Stomach smooth muscle (tissue), 2 donors: ENCODE data around the gene PRELP.

Source experiments
- H3K27ac ChIP-seq: one replicate; pipeline ENCODE4 v1.7.0; 2013; ENCODE audit warnings: mild to moderate bottlenecking, low read length, inconsistent platforms
- H3K27me3 ChIP-seq, 2 donors: one replicate each; pipeline ENCODE4 v1.7.0; 2013; ENCODE audit warnings: low read length in 2 of 2; ENCODE audit not compliant: insufficient read depth in 2 of 2, control insufficient read depth in 1 of 2
- H3K36me3 ChIP-seq, 2 donors: one replicate each; pipeline ENCODE4 v1.7.0; 2013; ENCODE audit warnings: low read length in 2 of 2; ENCODE audit not compliant: control insufficient read depth in 2 of 2, insufficient read depth in 2 of 2
- H3K4me1 ChIP-seq: one replicate; pipeline ENCODE4 v1.7.0; 2013; ENCODE audit warnings: low read length; ENCODE audit not compliant: control insufficient read depth, insufficient read depth
- H3K4me3 ChIP-seq, 2 donors: one replicate each; pipeline ENCODE4 v1.7.0; 2013; ENCODE audit warnings: low read length in 2 of 2
- H3K9ac ChIP-seq, 2 donors: one replicate each; pipeline ENCODE4 v1.7.0; 2013; ENCODE audit warnings: low read length in 2 of 2, mild to moderate bottlenecking in 1 of 2
- H3K9me3 ChIP-seq, 2 donors: one replicate each; pipeline ENCODE4 v1.7.0; 2013; ENCODE audit warnings: low read length in 2 of 2; ENCODE audit not compliant: control insufficient read depth in 2 of 2
- donor health status: healthy.
- donor health status: Pancreatic carcinoma.

Gene PRELP

GRCh38 chr1:203521812-203522211, 46.2 kb downstream of the PRELP start:
- H3K27me3 ChIP-seq: no peaks in the 10 kb centered on the region
- H3K27ac ChIP-seq: peak overlapping the region; percentile 31
- no peaks in the 10 kb centered on the region for H3K9me3 ChIP-seq
- no peak overlapping the region for H3K9ac ChIP-seq
- peaks cover 62% of the 10 kb centered on the region for H3K4me1 ChIP-seq
- no peaks in the 10 kb centered on the region for H3K36me3 ChIP-seq
- peak overlapping the region in 1 of 2 donors; percentile 22 for H3K4me3 ChIP-seq

- Histone ChIP-seq H3K27me3 (no peaks in the 10 kb centered on the region), H3K4me3 (peak overlapping the region in 1 of 2 donors; percentile 29), H3K27ac (peak overlapping the region; percentile 31), H3K36me3 (no peaks in the 10 kb centered on the region), H3K9ac (no peak overlapping the region), H3K9me3 (no peaks in the 10 kb centered on the region), H3K4me1 (peaks cover 62% of the 10 kb centered on the region)
Measured at GRCh38 chr1:203522237-203522636, 46.6 kb downstream of the PRELP start.

GRCh38 chr1:203523667-203524066, 48.1 kb downstream of the PRELP start:
- Histone ChIP-seq H3K36me3 (no peaks in the 10 kb centered on the region), H3K27ac (peak overlapping the region; percentile 55), H3K4me1 (peaks cover 62% of the 10 kb centered on the region), H3K27me3 (no peaks in the 10 kb centered on the region), H3K9me3 (no peaks in the 10 kb centered on the region), H3K9ac (no peak overlapping the region), H3K4me3 (no peak overlapping the region)

GRCh38 chr1:203524152-203524551, 48.5 kb downstream of the PRELP start:
- no peaks in the 10 kb centered on the region for H3K36me3 ChIP-seq
- H3K27me3 ChIP-seq: no peaks in the 10 kb centered on the region
- peak overlapping the region; percentile 7 to 60 for H3K9ac ChIP-seq
- H3K4me3 ChIP-seq: peak overlapping the region in 1 of 2 donors; percentile 1
- H3K27ac ChIP-seq: peak overlapping the region; percentile 55
- H3K9me3 ChIP-seq: no peaks in the 10 kb centered on the region
- peaks cover 62% of the 10 kb centered on the region for H3K4me1 ChIP-seq

- no peaks in the 10 kb centered on the region for H3K27me3 ChIP-seq
- H3K9ac ChIP-seq: peak overlapping the region in 1 of 2 donors; percentile 5
- peaks cover 61% of the 10 kb centered on the region for H3K4me1 ChIP-seq
- H3K36me3 ChIP-seq: no peaks in the 10 kb centered on the region
- H3K4me3 ChIP-seq: no peak overlapping the region
- H3K27ac ChIP-seq: peak overlapping the region; percentile 55
- no peaks in the 10 kb centered on the region for H3K9me3 ChIP-seq
Measured at GRCh38 chr1:203524824-203525223, 49.2 kb downstream of the PRELP start.

- peaks cover 53% of the 10 kb centered on the region for H3K4me1 ChIP-seq
- H3K9me3 ChIP-seq: no peaks in the 10 kb centered on the region
- H3K36me3 ChIP-seq: no peaks in the 10 kb centered on the region
- peak overlapping the region; percentile 60 for H3K27ac ChIP-seq
- H3K9ac ChIP-seq: no peak overlapping the region
- H3K4me3 ChIP-seq: no peak overlapping the region
- H3K27me3 ChIP-seq: no peaks in the 10 kb centered on the region
Measured at GRCh38 chr1:203525685-203526084, 50.1 kb downstream of the PRELP start.

GRCh38 chr1:203526130-203526529, 50.5 kb downstream of the PRELP start:
- no peaks in the 10 kb centered on the region for H3K36me3 ChIP-seq
- H3K9ac ChIP-seq: no peak overlapping the region
- no peak overlapping the region for H3K4me3 ChIP-seq
- H3K9me3 ChIP-seq: no peaks in the 10 kb centered on the region
- peak overlapping the region; percentile 60 for H3K27ac ChIP-seq
- peaks cover 48% of the 10 kb centered on the region for H3K4me1 ChIP-seq
- H3K27me3 ChIP-seq: no peaks in the 10 kb centered on the region

- Histone ChIP-seq H3K4me1 (peaks cover 44% of the 10 kb centered on the region), H3K9me3 (no peaks in the 10 kb centered on the region), H3K36me3 (no peaks in the 10 kb centered on the region), H3K27ac (peak overlapping the region; percentile 60), H3K27me3 (no peaks in the 10 kb centered on the region), H3K4me3 (no peak overlapping the region), H3K9ac (peak overlapping the region in 1 of 2 donors; percentile 47)
Measured at GRCh38 chr1:203526572-203526971, 51.0 kb downstream of the PRELP start.

- H3K27me3 ChIP-seq: no peaks in the 10 kb centered on the region
- H3K9me3 ChIP-seq: no peaks in the 10 kb centered on the region
- H3K27ac ChIP-seq: peak overlapping the region; percentile 60
- H3K4me1 ChIP-seq: peaks cover 40% of the 10 kb centered on the region
- H3K4me3 ChIP-seq: no peak overlapping the region
- H3K9ac ChIP-seq: peak overlapping the region in 1 of 2 donors; percentile 47
- H3K36me3 ChIP-seq: no peaks in the 10 kb centered on the region
Measured at GRCh38 chr1:203527013-203527412, 51.4 kb downstream of the PRELP start.

GRCh38 chr1:203528063-203528462, 52.5 kb downstream of the PRELP start:
- no peaks in the 10 kb centered on the region for H3K9me3 ChIP-seq
- no peaks in the 10 kb centered on the region for H3K36me3 ChIP-seq
- H3K9ac ChIP-seq: no peak overlapping the region
- peaks cover 31% of the 10 kb centered on the region for H3K4me1 ChIP-seq
- H3K27ac ChIP-seq: no peak overlapping the region
- H3K4me3 ChIP-seq: no peak overlapping the region
- no peaks in the 10 kb centered on the region for H3K27me3 ChIP-seq

- Histone ChIP-seq H3K27me3 (no peaks in the 10 kb centered on the region), H3K9me3 (no peaks in the 10 kb centered on the region), H3K9ac (no peak overlapping the region), H3K36me3 (no peaks in the 10 kb centered on the region), H3K27ac (peak overlapping the region; percentile 11), H3K4me1 (peaks cover 35% of the 10 kb centered on the region), H3K4me3 (no peak overlapping the region)
Measured at GRCh38 chr1:203528976-203529835, 53.6 kb downstream of the PRELP start.
